Left cardiac atrium (tissue), 4 donors: ENCODE data around the gene OR2F1. TPM values are rescaled to one million over a fixed set of nuclear protein-coding genes. Genes with fewer than 3 reads are reported as not detected.

Source experiments
- ATAC-seq, 2 donors: fragments of 200-7000 bp; cut with Tn5 transposase; one replicate each; pipeline ENCODE4 v1.9.1; 2020; ENCODE audit warnings: mild to moderate bottlenecking in 2 of 2, moderate library complexity in 2 of 2
- DNase-seq: peaks from one replicate; pipeline ENCODE4 v3.0.0-alpha.2; 2020
- intact Hi-C, 2 donors: fragments of 100-400 bp; cut with DNase I; formaldehyde crosslinking; loops; one replicate each; pipeline versions ENCODE4 v1.14.1 to v1.15.1; 2022 to 2023
- long read RNA-seq: library from polyadenylated mRNA; unstranded; transcript quantifications from one replicate; pipeline ENCODE4 v2.0.0, GENCODE V29; 2021
- total RNA-seq, 2 donors: library from RNA; stranded (reverse); fragmentation: NEBNext Ultra II Directional; extraction: Animal tissue kit (Norgen Biotek cat#: 25700); gene quantifications; one replicate each; pipeline ENCODE4 v1.2.1, GENCODE V29; 2021
- donor health status: DM: no; HTN: yes; CAD: no.
- donor health status: DM: no; HTN: yes; CAD: no; lungs with severe emphysema.
- donor health status: DM: yes; HTN: yes; CAD: no.
- donor health status: Dilated cardiomyopathy.

OR2F1 gene
- total RNA-seq: not detected
- long read RNA-seq: 0 reads

GRCh38 chr7:143954544-143954943, at the start of gene OR2F1:
TSS of gene OR2F1 (plus strand) at chr7:143954844. CDS start at chr7:143959971, 5,127 bp downstream.
- ATAC-seq (no peak), DNase-seq (no peak)
- intact Hi-C loops: no loop called here

GRCh38 chr7:143905509-143905908, 49.1 kb upstream of the OR2F1 start:
- DNase-seq (no peak), ATAC-seq (no peak)
- intact Hi-C loops: no loop called here

GRCh38 chr7:143906151-143906550, 48.5 kb upstream of the OR2F1 start:
- ATAC-seq: no peak
- intact Hi-C loops: no loop called here
- no peak for DNase-seq

GRCh38 chr7:143906895-143907294, 47.7 kb upstream of the OR2F1 start:
- ATAC-seq: no peak
- no peak for DNase-seq
- intact Hi-C loops: no loop called here

- intact Hi-C loops: no loop called here
- ATAC-seq (no peak), DNase-seq (no peak)
These were observed 46.5 kb upstream of the OR2F1 start for GRCh38 chr7:143908120-143908519.

GRCh38 chr7:143909863-143910262, 44.8 kb upstream of the OR2F1 start:
- no peak for DNase-seq
- intact Hi-C loops: no loop called here
- ATAC-seq: peak in 1 of 2 donors; percentile 20

- intact Hi-C loops: no loop called here
- ATAC-seq: no peak
- DNase-seq: no peak
These were observed 44.0 kb upstream of the OR2F1 start for GRCh38 chr7:143910473-143911248.

- ATAC-seq: no peak
- no peak for DNase-seq
- intact Hi-C loops: no loop called here
These were observed 40.6 kb upstream of the OR2F1 start for GRCh38 chr7:143913945-143914615.

GRCh38 chr7:143914938-143915652, 39.5 kb upstream of the OR2F1 start:
- no peak for DNase-seq
- ATAC-seq: no peak
- intact Hi-C loops: no loop called here

- intact Hi-C loops: no loop called here
- ATAC-seq: no peak
- no peak for DNase-seq
These were observed 29.8 kb upstream of the OR2F1 start for GRCh38 chr7:143924851-143925250.

GRCh38 chr7:143929224-143929920, 25.3 kb upstream of the OR2F1 start:
- no peak for DNase-seq
- intact Hi-C loops: no loop called here
- peak in 1 of 2 donors; percentile 55 for ATAC-seq

- ATAC-seq (no peak), DNase-seq (no peak)
- intact Hi-C loops: no loop called here
These were observed 22.9 kb upstream of the OR2F1 start for GRCh38 chr7:143931739-143932138.

GRCh38 chr7:143934526-143935325, 19.9 kb upstream of the OR2F1 start, which contains the start of gene OR2F2:
TSS of gene OR2F2 (plus strand) at chr7:143935233. CDS start at chr7:143935233, 0 bp downstream.
- intact Hi-C loops: no loop called here
- no peak for DNase-seq
- peak in 1 of 2 donors; percentile 20 for ATAC-seq

GRCh38 chr7:143936087-143937009, 18.3 kb upstream of the OR2F1 start:
- peak; percentile 50 to 98 for ATAC-seq
- intact Hi-C loops: no loop called here

GRCh38 chr7:143938379-143939243, 16.0 kb upstream of the OR2F1 start:
- DNase-seq (no peak), ATAC-seq (no peak)
- intact Hi-C loops: no loop called here

More at GRCh38 chr7:143936087-143937009, 18.3 kb upstream of the OR2F1 start:
- no peak for DNase-seq

GRCh38 chr7:143945423-143945822, 9.2 kb upstream of the OR2F1 start:
- no peak for ATAC-seq
- intact Hi-C loops: no loop called here
- DNase-seq: no peak

- DNase-seq: no peak
- intact Hi-C loops: no loop called here
- no peak for ATAC-seq
These were observed 7.5 kb upstream of the OR2F1 start for GRCh38 chr7:143947111-143947510.
